ENCODE data around the gene GFPT1. TPM values are rescaled to one million over a fixed set of nuclear protein-coding genes. Genes with fewer than 3 reads are reported as not detected.

The GFPT1 gene
- total and polyA plus RNA-seq, 2 experiments from 2014 or later, result 58.2 to 80.0 TPM

DNA sequence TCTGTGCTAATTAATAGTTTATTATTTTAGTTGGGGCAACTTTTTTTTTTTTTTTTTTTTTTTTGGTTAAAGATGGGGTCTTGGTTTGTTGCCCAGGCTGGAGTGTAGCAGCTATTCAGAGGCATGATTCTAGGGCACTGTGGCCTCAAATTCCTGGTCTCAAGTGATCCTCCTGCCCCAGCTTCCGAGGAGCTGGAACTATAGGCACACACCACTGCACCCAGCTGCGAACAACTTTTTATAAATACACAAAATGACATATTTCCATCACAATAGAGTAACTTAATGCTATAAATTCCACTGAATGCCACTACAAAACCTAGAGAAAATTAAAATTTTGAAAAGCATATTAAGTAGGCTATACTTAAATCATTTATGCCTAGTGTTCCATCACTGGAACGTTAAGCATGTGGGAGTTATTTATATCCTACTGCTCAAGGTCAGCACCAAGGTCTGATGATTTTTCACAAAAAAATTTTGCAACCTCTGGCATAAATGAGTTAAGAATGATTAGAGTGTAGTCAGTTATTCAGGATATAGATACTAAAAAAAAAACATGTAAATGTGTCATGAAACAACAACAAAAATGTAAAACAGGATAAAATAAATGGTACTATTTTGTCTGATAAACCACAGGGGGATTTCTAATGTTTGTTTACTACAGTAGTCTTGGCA lies 46.8 kb downstream of the GFPT1 start:
- Histone ChIP-seq H3K27me3 (no peaks in the 10 kb centered on the region), H4K20me1 (ENCODE audit: insufficient read depth, poor library complexity, severe bottlenecking) (peaks cover 2% of the 10 kb centered on the region), H3K4me3 (no peak overlapping the region), H3K4me2 (no peak overlapping the region), H3K4me1 (ENCODE audit: insufficient read depth) (no peaks in the 10 kb centered on the region), H3K9me3 (ENCODE audit: low read depth) (no peaks in the 10 kb centered on the region), H2AFZ (no peak overlapping the region), H3K9me2 (replicated peaks; ENCODE audit: insufficient read depth) (no peaks in the 10 kb centered on the region), H3K36me3 (replicated peaks; ENCODE audit: insufficient read depth, low read depth) (peaks cover 8% of the 10 kb centered on the region), H3K27ac (no peak overlapping the region), H3K79me2 (peaks cover 2% of the 10 kb centered on the region)
- WGBS (ENCODE audit: low lambda C conversion rate, missing lambda C conversion rate), result 69% methylated on average over 3 of the region's 3 CpGs
- TF ChIP-seq, protein P1, sequence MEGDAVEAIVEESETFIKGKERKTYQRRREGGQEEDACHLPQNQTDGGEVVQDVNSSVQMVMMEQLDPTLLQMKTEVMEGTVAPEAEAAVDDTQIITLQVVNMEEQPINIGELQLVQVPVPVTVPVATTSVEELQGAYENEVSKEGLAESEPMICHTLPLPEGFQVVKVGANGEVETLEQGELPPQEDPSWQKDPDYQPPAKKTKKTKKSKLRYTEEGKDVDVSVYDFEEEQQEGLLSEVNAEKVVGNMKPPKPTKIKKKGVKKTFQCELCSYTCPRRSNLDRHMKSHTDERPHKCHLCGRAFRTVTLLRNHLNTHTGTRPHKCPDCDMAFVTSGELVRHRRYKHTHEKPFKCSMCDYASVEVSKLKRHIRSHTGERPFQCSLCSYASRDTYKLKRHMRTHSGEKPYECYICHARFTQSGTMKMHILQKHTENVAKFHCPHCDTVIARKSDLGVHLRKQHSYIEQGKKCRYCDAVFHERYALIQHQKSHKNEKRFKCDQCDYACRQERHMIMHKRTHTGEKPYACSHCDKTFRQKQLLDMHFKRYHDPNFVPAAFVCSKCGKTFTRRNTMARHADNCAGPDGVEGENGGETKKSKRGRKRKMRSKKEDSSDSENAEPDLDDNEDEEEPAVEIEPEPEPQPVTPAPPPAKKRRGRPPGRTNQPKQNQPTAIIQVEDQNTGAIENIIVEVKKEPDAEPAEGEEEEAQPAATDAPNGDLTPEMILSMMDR (IDR thresholded peaks at IDR 0.05; ENCODE audit: poor library complexity), result no peak
- TF ChIP-seq EZH2phosphoT487 (IDR thresholded peaks at IDR 0.05; ENCODE audit: low read depth, severe bottlenecking, unreplicated experiment) (no peak), EZH2 (IDR thresholded peaks at IDR 0.05; ENCODE audit: borderline replicate concordance) (no peak)
- DNase-seq (ENCODE audit: low spot score), result no peak

DNA sequence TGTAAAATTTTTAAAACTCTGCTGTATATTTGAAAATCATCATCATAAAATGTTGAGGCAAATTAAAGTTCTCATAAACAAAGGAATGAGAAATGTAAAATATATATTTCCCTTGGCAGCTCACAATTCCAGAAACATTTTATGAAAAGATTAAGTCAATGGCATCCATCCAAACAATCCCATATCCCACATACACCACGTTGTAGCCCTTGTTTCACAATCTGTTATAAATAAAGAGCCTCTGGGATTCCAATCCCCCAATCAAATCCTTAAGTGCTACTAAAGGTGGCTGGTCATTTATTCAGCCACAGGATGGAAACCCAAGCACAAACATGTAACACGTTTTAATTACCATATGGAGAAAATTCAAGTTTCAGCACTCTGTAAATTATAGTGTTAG lies 51.7 kb downstream of the GFPT1 start:
- H4K20me1 ChIP-seq (ENCODE audit: insufficient read depth, poor library complexity, severe bottlenecking), result no peaks in the 10 kb centered on the region
- TF ChIP-seq EZH2 (IDR thresholded peaks at IDR 0.05; ENCODE audit: borderline replicate concordance), result no peak
- TF ChIP-seq, protein P1 (IDR thresholded peaks at IDR 0.05; ENCODE audit: poor library complexity), result no peak
- TF ChIP-seq EZH2phosphoT487 (IDR thresholded peaks at IDR 0.05; ENCODE audit: low read depth, severe bottlenecking, unreplicated experiment), result no peak
- H3K4me2 ChIP-seq, result no peak overlapping the region
- no peaks in the 10 kb centered on the region for H3K9me2 ChIP-seq (replicated peaks; ENCODE audit: insufficient read depth)
- no peak overlapping the region for H2AFZ ChIP-seq
- H3K4me3 ChIP-seq, result no peak overlapping the region
- DNase-seq (ENCODE audit: low spot score), result no peak
- H3K4me1 ChIP-seq (ENCODE audit: insufficient read depth), result no peaks in the 10 kb centered on the region
- no peaks in the 10 kb centered on the region for H3K36me3 ChIP-seq (replicated peaks; ENCODE audit: insufficient read depth, low read depth)
- WGBS (ENCODE audit: low lambda C conversion rate, missing lambda C conversion rate), result 67% methylated on average over 2 of the region's 2 CpGs
- no peaks in the 10 kb centered on the region for H3K27me3 ChIP-seq
- no peaks in the 10 kb centered on the region for H3K79me2 ChIP-seq
- no peak overlapping the region for H3K27ac ChIP-seq
- no peaks in the 10 kb centered on the region for H3K9me3 ChIP-seq (ENCODE audit: low read depth)

DNA sequence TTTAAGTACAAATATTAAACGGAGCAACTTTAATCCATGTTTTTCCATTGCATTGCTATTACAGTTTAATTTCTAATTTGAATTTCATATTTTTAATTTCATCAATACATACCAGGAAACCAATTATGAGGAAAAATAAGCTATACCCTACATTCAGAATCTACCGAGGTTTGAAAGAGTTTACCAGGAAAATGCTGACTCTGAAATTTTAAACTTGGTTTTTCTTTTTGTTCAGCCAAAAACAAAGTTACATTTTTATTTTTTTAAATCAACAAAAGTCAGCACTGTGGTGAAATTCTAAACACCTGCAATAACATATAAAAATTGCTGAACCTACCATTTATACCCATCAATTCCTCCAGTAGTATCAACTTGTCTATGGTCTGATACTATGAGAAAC lies 53.7 kb downstream of the GFPT1 start:
- no peaks in the 10 kb centered on the region for H3K9me3 ChIP-seq (ENCODE audit: low read depth)
- H4K20me1 ChIP-seq (ENCODE audit: insufficient read depth, poor library complexity, severe bottlenecking), result no peaks in the 10 kb centered on the region
- H3K9me2 ChIP-seq (replicated peaks; ENCODE audit: insufficient read depth), result no peaks in the 10 kb centered on the region
- no peak overlapping the region for H2AFZ ChIP-seq
- H3K27ac ChIP-seq, result no peak overlapping the region
- H3K79me2 ChIP-seq, result no peaks in the 10 kb centered on the region
- H3K36me3 ChIP-seq (replicated peaks; ENCODE audit: insufficient read depth, low read depth), result peaks cover 7% of the 10 kb centered on the region
- H3K27me3 ChIP-seq, result no peaks in the 10 kb centered on the region
- no peak for TF ChIP-seq EZH2 (IDR thresholded peaks at IDR 0.05; ENCODE audit: borderline replicate concordance)
- TF ChIP-seq, protein P1 (IDR thresholded peaks at IDR 0.05; ENCODE audit: poor library complexity), result no peak
- no peak for TF ChIP-seq EZH2phosphoT487 (IDR thresholded peaks at IDR 0.05; ENCODE audit: low read depth, severe bottlenecking, unreplicated experiment)
- H3K4me3 ChIP-seq, result no peak overlapping the region
- no peaks in the 10 kb centered on the region for H3K4me1 ChIP-seq (ENCODE audit: insufficient read depth)
- DNase-seq (ENCODE audit: low spot score), result no peak
- H3K4me2 ChIP-seq, result no peak overlapping the region
- 99% methylated on average over 2 of the region's 2 CpGs for WGBS (ENCODE audit: low lambda C conversion rate, missing lambda C conversion rate)

Measured in hepatocyte (in vitro differentiated cells).